Karpas-422 (cell line): ENCODE results near the gene GABRB3. TPM values are rescaled to one million over a fixed set of nuclear protein-coding genes. Genes with fewer than 3 reads are reported as not detected.

ENCODE experiments used
- DNase-seq: peaks from one replicate; pipeline ENCODE4 v3.0.0-alpha.2; 2015
- H2AFZ ChIP-seq: fragments of 200-600 bp; sonication (generic); 2 replicates; pipeline ENCODE4 v1.6.1; 2014; ENCODE audit warnings: antibody characterized with exemption, low read length, mixed read lengths
- H3K27ac ChIP-seq: fragments of 200-600 bp; sonication (generic); 2 replicates; pipeline ENCODE4 v1.5.1; 2014; ENCODE audit warnings: mild to moderate bottlenecking, low read length, moderate library complexity
- H3K27me3 ChIP-seq: fragments of 200-600 bp; sonication (generic); 2 replicates; pipeline ENCODE4 v1.6.1; 2014; ENCODE audit warnings: low read length, mixed read lengths
- H3K36me3 ChIP-seq: fragments of 200-600 bp; sonication (generic); 2 replicates; pipeline ENCODE4 v1.6.1; 2014; ENCODE audit warnings: low read length, mixed read lengths; ENCODE audit not compliant: insufficient read depth
- H3K4me1 ChIP-seq: fragments of 200-600 bp; sonication (generic); 2 replicates; pipeline ENCODE4 v1.6.1; 2014; ENCODE audit warnings: mild to moderate bottlenecking, low read length, mixed read lengths
- H3K4me2 ChIP-seq: fragments of 200-600 bp; sonication (generic); 2 replicates; pipeline ENCODE4 v1.6.1; 2014; ENCODE audit warnings: low read length, low read depth, mild to moderate bottlenecking; ENCODE audit not compliant: poor library complexity, severe bottlenecking
- H3K4me3 ChIP-seq: fragments of 200-600 bp; sonication (generic); 2 replicates; pipeline ENCODE4 v1.5.1; 2014; ENCODE audit warnings: mild to moderate bottlenecking, antibody characterized with exemption, low read length, mixed read lengths
- H3K79me2 ChIP-seq: fragments of 200-600 bp; sonication (generic); 2 replicates; pipeline ENCODE4 v1.6.1; 2014; ENCODE audit warnings: mild to moderate bottlenecking, low read length, mixed read lengths
- H3K9ac ChIP-seq: fragments of 200-600 bp; sonication (generic); 2 replicates; pipeline ENCODE4 v1.6.0; 2014; ENCODE audit warnings: low read length
- H3K9me2 ChIP-seq: fragments of 200-600 bp; sonication (generic), shearing (Covaris generic); replicated peaks from 2 replicates; pipeline ENCODE4 v1.6.0; 2014; ENCODE audit warnings: mild to moderate bottlenecking, low read length, moderate library complexity; ENCODE audit not compliant: insufficient read depth
- H3K9me3 ChIP-seq: fragments of 300-700, 200-600 bp; sonication (generic); 2 replicates; pipeline ENCODE4 v1.6.1; 2014; ENCODE audit warnings: low read length, mixed read lengths
- H4K20me1 ChIP-seq: fragments of 200-600 bp; sonication (generic); 2 replicates; pipeline ENCODE4 v1.6.1; 2014; ENCODE audit warnings: mild to moderate bottlenecking, antibody characterized with exemption, low read length, low read depth; ENCODE audit not compliant: insufficient read depth
- total RNA-seq: library from RNA; depleted of rRNA; stranded (reverse); fragments of >200 nt; shearing (Covaris generic); gene quantifications from 2 replicates; pipeline ENCODE4 v1.2.3, GENCODE V29; 2014; ENCODE audit warnings: low replicate concordance

The GABRB3 gene
- total RNA-seq, 1 experiment from 2014 or later: not detected

GRCh38 chr15:26631894-26632293, 141.0 kb downstream of the GABRB3 start:
- Histone ChIP-seq H3K36me3 (no peaks in the 10 kb centered on the region), H3K4me3 (no peak overlapping the region), H3K27me3 (no peaks in the 10 kb centered on the region), H3K79me2 (no peaks in the 10 kb centered on the region), H2AFZ (no peak overlapping the region), H3K4me1 (no peaks in the 10 kb centered on the region), H3K9me2 (no peaks in the 10 kb centered on the region), H3K9ac (no peak overlapping the region), H3K4me2 (no peak overlapping the region), H3K27ac (no peak overlapping the region), H3K9me3 (peaks cover 27% of the 10 kb centered on the region), H4K20me1 (no peaks in the 10 kb centered on the region)
- DNase-seq: no peak

GRCh38 chr15:26630857-26631256, 142.0 kb downstream of the GABRB3 start:
- H3K79me2 ChIP-seq: no peaks in the 10 kb centered on the region
- no peak overlapping the region for H3K4me2 ChIP-seq
- H3K4me3 ChIP-seq: no peak overlapping the region
- DNase-seq: no peak
- H3K9ac ChIP-seq: no peak overlapping the region
- no peaks in the 10 kb centered on the region for H3K4me1 ChIP-seq
- H3K9me3 ChIP-seq: peaks cover 27% of the 10 kb centered on the region
- H3K36me3 ChIP-seq: no peaks in the 10 kb centered on the region
- no peaks in the 10 kb centered on the region for H4K20me1 ChIP-seq
- H3K27ac ChIP-seq: no peak overlapping the region
- no peak overlapping the region for H2AFZ ChIP-seq
- H3K9me2 ChIP-seq: no peaks in the 10 kb centered on the region
- H3K27me3 ChIP-seq: no peaks in the 10 kb centered on the region

GRCh38 chr15:26628879-26629529, 143.9 kb downstream of the GABRB3 start:
- Histone ChIP-seq H3K9me3 (peaks cover 23% of the 10 kb centered on the region), H3K4me3 (no peak overlapping the region), H3K9me2 (no peaks in the 10 kb centered on the region), H3K4me1 (no peaks in the 10 kb centered on the region), H3K9ac (no peak overlapping the region), H2AFZ (no peak overlapping the region), H4K20me1 (no peaks in the 10 kb centered on the region), H3K36me3 (no peaks in the 10 kb centered on the region), H3K79me2 (no peaks in the 10 kb centered on the region), H3K27me3 (no peaks in the 10 kb centered on the region), H3K27ac (no peak overlapping the region), H3K4me2 (no peak overlapping the region)
- no peak for DNase-seq

GRCh38 chr15:26628071-26628470, 144.8 kb downstream of the GABRB3 start:
- no peak for DNase-seq
- no peak overlapping the region for H2AFZ ChIP-seq

GRCh38 chr15:26624128-26624527, 148.7 kb downstream of the GABRB3 start:
- no peaks in the 10 kb centered on the region for H4K20me1 ChIP-seq
- H3K36me3 ChIP-seq: no peaks in the 10 kb centered on the region
- H3K9ac ChIP-seq: no peak overlapping the region
- no peaks in the 10 kb centered on the region for H3K9me2 ChIP-seq
- H2AFZ ChIP-seq: no peak overlapping the region
- peaks cover 25% of the 10 kb centered on the region for H3K9me3 ChIP-seq
- H3K4me2 ChIP-seq: no peak overlapping the region
- H3K27me3 ChIP-seq: no peaks in the 10 kb centered on the region
- DNase-seq: no peak
- no peak overlapping the region for H3K27ac ChIP-seq
- H3K4me1 ChIP-seq: no peaks in the 10 kb centered on the region
- no peak overlapping the region for H3K4me3 ChIP-seq
- H3K79me2 ChIP-seq: no peaks in the 10 kb centered on the region

More at GRCh38 chr15:26628071-26628470, 144.8 kb downstream of the GABRB3 start:
- H3K4me1 ChIP-seq: no peaks in the 10 kb centered on the region
- H3K4me3 ChIP-seq: no peak overlapping the region
- no peaks in the 10 kb centered on the region for H3K27me3 ChIP-seq
- H3K9me3 ChIP-seq: peaks cover 21% of the 10 kb centered on the region
- H3K9ac ChIP-seq: no peak overlapping the region
- H3K36me3 ChIP-seq: no peaks in the 10 kb centered on the region
- no peaks in the 10 kb centered on the region for H3K79me2 ChIP-seq
- no peaks in the 10 kb centered on the region for H3K9me2 ChIP-seq
- no peak overlapping the region for H3K27ac ChIP-seq
- H4K20me1 ChIP-seq: no peaks in the 10 kb centered on the region
- H3K4me2 ChIP-seq: no peak overlapping the region

GRCh38 chr15:26623071-26623470, 149.8 kb downstream of the GABRB3 start:
- Histone ChIP-seq H3K4me1 (no peaks in the 10 kb centered on the region), H3K4me2 (no peak overlapping the region), H3K27me3 (no peaks in the 10 kb centered on the region), H3K9ac (no peak overlapping the region), H3K9me2 (no peaks in the 10 kb centered on the region), H4K20me1 (no peaks in the 10 kb centered on the region), H2AFZ (no peak overlapping the region), H3K79me2 (no peaks in the 10 kb centered on the region), H3K9me3 (peaks cover 21% of the 10 kb centered on the region), H3K4me3 (no peak overlapping the region), H3K27ac (no peak overlapping the region), H3K36me3 (no peaks in the 10 kb centered on the region)
- DNase-seq: no peak

GRCh38 chr15:26621816-26622215, 151.1 kb downstream of the GABRB3 start:
- Histone ChIP-seq H3K27ac (no peak overlapping the region), H3K79me2 (no peaks in the 10 kb centered on the region), H3K4me3 (no peak overlapping the region), H4K20me1 (no peaks in the 10 kb centered on the region), H3K9me3 (peaks cover 13% of the 10 kb centered on the region), H3K9me2 (no peaks in the 10 kb centered on the region), H3K9ac (no peak overlapping the region), H3K4me1 (no peaks in the 10 kb centered on the region), H3K4me2 (no peak overlapping the region), H3K27me3 (no peaks in the 10 kb centered on the region), H2AFZ (no peak overlapping the region), H3K36me3 (no peaks in the 10 kb centered on the region)
- no peak for DNase-seq

GRCh38 chr15:26620528-26621458, 152.1 kb downstream of the GABRB3 start:
- Histone ChIP-seq H3K27me3 (no peaks in the 10 kb centered on the region), H3K9ac (no peak overlapping the region), H3K9me2 (no peaks in the 10 kb centered on the region), H4K20me1 (no peaks in the 10 kb centered on the region), H3K4me3 (no peak overlapping the region), H3K9me3 (peaks cover 9% of the 10 kb centered on the region), H3K36me3 (no peaks in the 10 kb centered on the region), H2AFZ (no peak overlapping the region), H3K79me2 (no peaks in the 10 kb centered on the region), H3K4me1 (no peaks in the 10 kb centered on the region), H3K27ac (no peak overlapping the region), H3K4me2 (no peak overlapping the region)
- DNase-seq: no peak
